Transverse colon (tissue), 4 donors: Measurements from ENCODE around the gene PKDCC.

Experiments
- EP300 ChIP-seq: sonication (generic); formaldehyde crosslinking; IDR thresholded peaks from one replicate; pipeline ENCODE4 v1.6.1; 2017; ENCODE audit warnings: antibody characterized with exemption, low read depth
- POLR2A ChIP-seq: fragments of 450-650 bp; IDR thresholded peaks from one replicate; pipeline ENCODE4 v1.6.1; 2016; ENCODE audit warnings: antibody characterized with exemption, mild to moderate bottlenecking, moderate library complexity
- POLR2AphosphoS5 ChIP-seq, 3 donors: sonication (generic); formaldehyde crosslinking; IDR thresholded peaks; one replicate each; pipeline ENCODE4 v1.6.1; 2016; ENCODE audit warnings: antibody characterized with exemption in 3 of 3
- TF ChIP-seq, protein P1 (sequence below), 5 experiments: fragments of 200-600 bp in 3 of 5; fragments of 450-650 bp in 2 of 5; sonication (generic) in 3 of 5; IDR thresholded peaks; 1 replicate in 2 of 5; 2 replicates in 3 of 5; pipeline ENCODE4 v1.5.1; 2016 to 2017; ENCODE audit warnings: antibody characterized with exemption in 5 of 5, inconsistent platforms in 3 of 5, mild to moderate bottlenecking in 2 of 5, moderate library complexity in 1 of 5

DNA sequence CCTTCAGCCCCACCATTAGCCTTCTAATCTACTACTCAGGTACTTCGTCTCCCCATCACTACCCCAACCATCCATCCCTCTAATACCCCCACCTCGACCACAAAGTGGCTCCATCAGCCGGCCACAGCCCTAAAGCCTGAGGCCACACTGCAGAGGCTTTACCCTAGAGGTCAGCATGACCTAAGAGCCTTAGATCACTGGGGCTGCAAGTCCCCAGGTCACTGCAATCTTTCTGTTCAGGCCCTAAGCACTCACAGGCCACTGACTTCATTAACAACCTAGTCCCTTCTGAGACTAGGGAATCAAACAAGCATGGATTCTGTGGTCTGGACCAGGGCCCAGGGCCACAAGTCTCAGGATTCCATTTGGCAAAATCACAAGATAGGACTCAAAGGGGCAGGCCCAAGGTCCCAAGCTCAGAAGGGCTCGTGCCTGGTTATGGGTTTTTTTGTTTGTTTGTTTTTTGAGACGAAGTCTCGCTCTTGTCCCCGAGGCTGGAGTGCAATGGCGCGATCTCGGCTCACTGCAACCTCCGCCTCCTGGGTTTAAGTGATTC, 37.0 kb upstream of the PKDCC start:
- TF ChIP-seq, protein P1, sequence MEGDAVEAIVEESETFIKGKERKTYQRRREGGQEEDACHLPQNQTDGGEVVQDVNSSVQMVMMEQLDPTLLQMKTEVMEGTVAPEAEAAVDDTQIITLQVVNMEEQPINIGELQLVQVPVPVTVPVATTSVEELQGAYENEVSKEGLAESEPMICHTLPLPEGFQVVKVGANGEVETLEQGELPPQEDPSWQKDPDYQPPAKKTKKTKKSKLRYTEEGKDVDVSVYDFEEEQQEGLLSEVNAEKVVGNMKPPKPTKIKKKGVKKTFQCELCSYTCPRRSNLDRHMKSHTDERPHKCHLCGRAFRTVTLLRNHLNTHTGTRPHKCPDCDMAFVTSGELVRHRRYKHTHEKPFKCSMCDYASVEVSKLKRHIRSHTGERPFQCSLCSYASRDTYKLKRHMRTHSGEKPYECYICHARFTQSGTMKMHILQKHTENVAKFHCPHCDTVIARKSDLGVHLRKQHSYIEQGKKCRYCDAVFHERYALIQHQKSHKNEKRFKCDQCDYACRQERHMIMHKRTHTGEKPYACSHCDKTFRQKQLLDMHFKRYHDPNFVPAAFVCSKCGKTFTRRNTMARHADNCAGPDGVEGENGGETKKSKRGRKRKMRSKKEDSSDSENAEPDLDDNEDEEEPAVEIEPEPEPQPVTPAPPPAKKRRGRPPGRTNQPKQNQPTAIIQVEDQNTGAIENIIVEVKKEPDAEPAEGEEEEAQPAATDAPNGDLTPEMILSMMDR (IDR thresholded peaks at IDR 0.05): no peak
- no peak for TF ChIP-seq POLR2AphosphoS5 (IDR thresholded peaks at IDR 0.05)
- no peak for TF ChIP-seq POLR2A
- TF ChIP-seq EP300: no peak
